Epithelial cell of esophagus (primary cell): ENCODE measurements around the gene FARSB.

Experiments used
- DNase-seq: peaks from one replicate; pipeline ENCODE4 v3.0.0; 2010; ENCODE audit warnings: low read depth
- H3K4me3 ChIP-seq: 2 replicates; pipeline ENCODE4 v1.5.1; 2011; ENCODE audit warnings: mild to moderate bottlenecking, low read length, control low read depth
- CTCF ChIP-seq: IDR thresholded peaks from 2 replicates; pipeline ENCODE4 v1.5.1; 2011; ENCODE audit warnings: low read depth, mild to moderate bottlenecking, low read length, control low read depth, inconsistent platforms; ENCODE audit not compliant: insufficient read depth; ENCODE audit errors: missing control alignments

Gene FARSB

GRCh38 chr2:222646008-222646407 is 9.9 kb downstream of the FARSB start:
- DNase-seq, result no peak
- no peak overlapping the region for H3K4me3 ChIP-seq
- TF ChIP-seq CTCF, result no peak

- DNase-seq, result no peak
- no peak for TF ChIP-seq CTCF
- H3K4me3 ChIP-seq, result no peak overlapping the region
Observed at GRCh38 chr2:222643134-222643533, 12.8 kb downstream of the FARSB start.

- no peak overlapping the region for H3K4me3 ChIP-seq
- no peak for DNase-seq
- TF ChIP-seq CTCF, result no peak
Observed at GRCh38 chr2:222641336-222641735, 14.6 kb downstream of the FARSB start.

GRCh38 chr2:222637067-222637466 is 18.8 kb downstream of the FARSB start:
- DNase-seq, result no peak
- TF ChIP-seq CTCF, result no peak
- H3K4me3 ChIP-seq, result no peak overlapping the region

- no peak for TF ChIP-seq CTCF
- H3K4me3 ChIP-seq, result no peak overlapping the region
- no peak for DNase-seq
Observed at GRCh38 chr2:222635295-222635694, 20.6 kb downstream of the FARSB start.

- DNase-seq, result no peak
- no peak for TF ChIP-seq CTCF
- no peak overlapping the region for H3K4me3 ChIP-seq
Observed at GRCh38 chr2:222627764-222628163, 28.1 kb downstream of the FARSB start.

GRCh38 chr2:222623756-222624309 is 32.1 kb downstream of the FARSB start:
- no peak overlapping the region for H3K4me3 ChIP-seq
- DNase-seq, result no peak
- TF ChIP-seq CTCF, result no peak
